Stimulated activated CD8-positive, alpha-beta memory T cell treated with anti-CD3 and anti-CD28 coated beads, Interleukin-7, amount 100 ng/mL, for 4 hours (primary cell): Measurements from ENCODE around the gene IQCE.
"Not testable (repeated sequence)": the region's sequence is repeated elsewhere in the genome, so short reads cannot be mapped to it uniquely, and the experiment has no call there.

Experiments
- DNase-seq, 2 donors: peaks; one replicate each; pipeline ENCODE4 v3.0.0-alpha.2; 2020; ENCODE audit warnings: low read depth in 2 of 2

Gene IQCE

DNA sequence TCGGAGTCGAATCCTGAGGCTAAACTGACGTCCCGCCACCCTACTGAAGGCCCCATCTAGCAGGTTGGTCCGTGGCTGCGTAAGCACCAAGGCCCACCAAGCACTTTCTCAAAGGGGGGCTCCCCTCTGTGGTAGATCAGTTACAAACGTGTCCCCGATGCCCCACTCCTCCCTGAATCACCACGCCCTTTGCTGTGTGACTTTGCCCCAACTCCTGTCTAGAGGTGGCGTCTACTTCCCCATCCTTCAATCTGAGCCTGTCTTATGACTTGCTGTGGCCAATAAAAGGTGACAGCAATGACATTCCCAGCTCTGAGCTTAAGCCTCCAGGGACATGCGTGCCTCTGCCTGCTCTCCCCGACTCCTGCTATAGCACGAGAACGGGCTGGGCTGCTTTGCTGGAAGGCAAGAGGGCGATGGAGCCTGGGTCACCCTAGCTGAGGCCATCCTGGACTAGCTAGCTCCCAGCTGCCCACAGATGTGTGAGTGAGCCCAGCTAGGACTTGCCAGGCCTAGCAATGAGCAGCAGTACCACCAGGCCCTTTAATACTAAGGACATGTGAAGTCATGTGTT, 26.5 kb upstream of the IQCE start:
- DNase-seq = not testable (repeated sequence)

DNA sequence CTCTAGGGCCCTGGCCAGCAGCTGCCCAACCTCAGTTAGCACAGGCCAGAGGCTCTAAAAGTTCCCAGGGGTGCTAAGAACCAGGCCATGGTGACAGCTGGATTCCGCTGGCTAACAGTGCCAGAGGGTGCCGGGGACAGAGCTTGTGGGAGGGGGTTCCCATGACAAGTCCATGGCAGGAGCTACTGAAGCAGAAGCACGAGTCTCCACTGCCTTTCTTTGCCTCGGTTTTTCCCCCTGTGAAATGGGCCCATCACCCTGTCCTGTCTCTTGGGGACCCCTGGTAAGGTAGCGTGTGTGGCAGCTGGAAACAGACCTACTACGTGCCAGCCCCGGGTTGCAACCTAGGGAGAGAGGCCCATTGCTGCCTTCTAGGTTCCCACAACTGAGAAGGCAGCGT, 26.0 kb upstream of the IQCE start:
- not testable (repeated sequence) for DNase-seq

DNA sequence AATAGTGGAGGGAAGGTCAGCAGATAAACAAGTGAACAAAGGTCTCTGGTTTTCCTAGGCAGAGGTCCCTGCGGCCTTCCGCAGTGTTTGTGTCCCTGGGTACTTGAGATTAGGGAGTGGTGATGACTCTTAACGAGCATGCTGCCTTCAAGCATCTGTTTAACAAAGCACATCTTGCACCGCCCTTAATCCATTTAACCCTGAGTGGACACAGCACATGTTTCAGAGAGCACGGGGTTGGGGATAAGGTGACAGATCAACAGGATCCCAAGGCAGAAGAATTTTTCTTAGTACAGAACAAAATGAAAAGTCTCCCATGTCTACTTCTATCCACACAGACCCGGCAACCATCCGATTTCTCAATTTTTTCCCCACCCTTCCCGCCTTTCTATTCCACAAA, 25.2 kb upstream of the IQCE start:
- DNase-seq = not testable (repeated sequence)

DNA sequence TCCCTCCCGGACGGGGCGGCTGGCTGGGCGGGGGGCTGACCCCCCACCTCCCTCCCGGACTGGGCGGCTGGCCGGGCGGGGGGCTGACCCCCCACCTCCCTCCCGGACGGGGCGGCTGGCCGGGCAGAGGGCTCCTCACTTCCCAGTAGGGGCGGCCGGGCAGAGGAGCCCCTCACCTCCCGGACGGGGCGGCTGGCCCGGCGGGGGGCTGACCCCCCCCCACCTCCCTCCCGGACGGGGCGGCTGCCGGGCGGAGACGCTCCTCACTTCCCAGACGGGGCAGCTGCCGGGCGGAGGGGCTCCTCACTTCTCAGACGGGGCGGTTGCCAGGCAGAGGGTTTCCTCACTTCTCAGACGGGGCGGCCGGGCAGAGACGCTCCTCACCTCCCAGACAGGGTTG, 24.6 kb upstream of the IQCE start:
- DNase-seq = not testable (repeated sequence)

DNA sequence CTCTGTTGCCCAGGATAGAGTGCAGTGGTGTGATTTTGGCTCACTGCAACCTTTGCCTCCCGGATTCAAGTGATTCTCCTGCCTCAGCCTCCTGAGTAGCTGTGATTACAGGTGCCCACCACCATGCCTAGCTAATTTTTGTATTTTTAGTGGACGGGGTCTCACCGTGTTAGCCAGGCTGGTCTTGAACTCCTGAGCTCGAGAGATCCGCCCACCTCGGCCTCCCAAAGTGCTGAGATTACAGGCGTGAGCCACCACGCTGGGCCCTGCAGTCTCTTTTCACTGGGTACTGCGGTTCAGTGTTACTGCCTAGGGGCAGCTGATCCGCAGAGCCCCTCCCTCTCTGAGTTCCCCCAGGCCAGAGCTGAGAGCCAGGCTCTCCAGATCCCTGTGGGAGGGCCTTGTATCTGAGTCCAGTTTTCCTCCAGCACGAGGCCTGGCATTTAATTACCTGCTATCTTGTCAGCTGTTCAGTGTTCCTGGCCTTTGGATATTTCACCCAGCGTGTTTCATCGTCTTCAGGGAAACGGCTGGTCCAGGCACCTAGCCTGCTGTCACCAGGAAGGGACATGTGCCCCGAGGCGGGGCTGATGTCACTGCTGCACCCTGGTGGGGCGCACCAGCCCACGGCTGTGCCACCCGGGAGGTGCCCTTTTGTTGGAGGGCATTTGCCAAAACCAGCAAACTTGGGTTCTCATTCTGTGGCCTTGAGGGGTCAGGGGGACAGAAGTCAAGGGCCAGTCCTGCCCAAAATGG, 22.7 kb upstream of the IQCE start:
- DNase-seq = not testable (repeated sequence)

DNA sequence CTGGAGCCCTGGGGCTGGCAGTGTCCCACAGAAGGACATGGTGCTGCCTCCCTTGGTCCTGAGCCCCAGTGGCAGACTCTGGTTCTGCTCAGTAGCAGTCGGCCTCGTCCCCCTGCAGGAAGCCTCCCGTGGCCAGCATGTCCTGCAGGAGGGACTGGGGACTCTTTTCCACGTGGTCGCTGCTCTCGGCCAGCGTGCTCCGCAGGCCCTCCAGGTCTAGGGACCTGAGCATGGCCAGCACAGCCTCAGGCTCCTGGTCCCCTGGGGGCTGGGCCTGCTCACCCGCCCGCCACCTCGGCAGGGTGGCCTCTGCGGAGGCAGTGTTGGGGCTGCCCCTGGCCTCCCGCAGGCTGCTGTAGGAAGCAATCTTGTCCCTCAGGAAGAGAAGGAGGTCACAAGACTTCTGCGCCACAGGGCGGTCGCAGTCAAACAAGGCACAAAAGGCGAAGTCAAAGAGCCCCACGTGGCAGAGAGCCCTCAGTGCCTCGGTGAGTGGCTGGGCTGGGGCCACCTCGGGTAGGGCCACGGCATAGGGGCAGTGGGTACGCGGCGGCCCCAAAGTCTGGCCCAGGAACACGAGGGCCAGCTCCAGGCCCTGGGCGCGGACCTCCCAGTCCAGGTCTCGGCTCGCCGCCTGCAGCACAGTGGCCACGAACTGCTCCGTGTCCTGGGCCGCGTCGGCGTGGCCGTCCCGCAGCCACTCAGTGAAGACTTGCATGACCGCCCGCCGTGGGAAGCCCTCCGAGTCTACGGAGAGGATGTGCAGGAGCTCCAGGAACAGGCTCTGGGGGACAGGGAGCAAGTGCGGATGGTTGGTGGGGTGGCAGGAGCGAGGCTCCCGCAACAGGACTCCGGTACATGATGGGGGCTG, 20.6 kb upstream of the IQCE start:
- no peak for DNase-seq

DNA sequence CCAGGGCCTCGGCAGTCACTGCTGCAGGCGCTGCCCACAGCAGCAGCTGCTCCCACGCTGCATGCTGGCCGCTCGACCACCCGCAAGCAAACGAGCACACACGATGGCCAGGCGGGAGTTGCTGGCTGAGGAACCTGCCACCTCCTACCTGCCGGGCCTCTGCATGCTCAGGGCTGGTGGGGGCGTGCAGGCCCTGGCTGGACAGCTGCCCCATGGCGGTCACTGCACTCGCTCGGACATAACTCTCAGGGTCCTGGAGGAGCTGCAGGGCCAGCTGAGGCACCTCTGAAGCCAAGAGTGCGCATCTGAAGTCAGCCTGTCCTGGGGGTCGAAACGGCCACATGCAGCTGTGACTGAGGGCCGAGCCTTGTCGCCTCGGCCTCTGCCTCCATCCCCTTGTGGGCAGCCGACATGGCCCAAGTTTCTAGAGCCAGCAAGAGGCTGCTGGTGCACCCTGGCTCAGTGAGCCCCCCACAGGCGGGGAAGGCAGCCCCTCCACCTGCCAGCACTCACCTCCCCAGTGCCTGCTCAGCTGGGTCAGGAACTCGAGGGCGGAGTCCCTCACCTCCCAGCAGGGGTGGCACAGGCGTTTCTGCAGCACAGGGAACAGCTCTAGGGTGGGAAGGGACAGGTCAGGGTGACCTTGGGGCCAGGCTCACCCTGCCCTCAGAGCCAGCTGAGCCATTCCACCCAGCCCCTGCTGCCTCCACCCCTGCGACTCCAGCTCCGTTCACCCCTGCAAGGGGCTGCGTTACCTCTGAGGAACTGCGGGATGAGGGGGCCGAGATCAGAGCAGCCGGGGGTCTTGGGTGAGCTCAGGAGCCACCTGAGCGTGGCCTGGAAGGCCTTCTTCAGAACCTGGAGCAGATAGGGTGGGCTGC, 19.5 kb upstream of the IQCE start:
- no peak for DNase-seq

DNA sequence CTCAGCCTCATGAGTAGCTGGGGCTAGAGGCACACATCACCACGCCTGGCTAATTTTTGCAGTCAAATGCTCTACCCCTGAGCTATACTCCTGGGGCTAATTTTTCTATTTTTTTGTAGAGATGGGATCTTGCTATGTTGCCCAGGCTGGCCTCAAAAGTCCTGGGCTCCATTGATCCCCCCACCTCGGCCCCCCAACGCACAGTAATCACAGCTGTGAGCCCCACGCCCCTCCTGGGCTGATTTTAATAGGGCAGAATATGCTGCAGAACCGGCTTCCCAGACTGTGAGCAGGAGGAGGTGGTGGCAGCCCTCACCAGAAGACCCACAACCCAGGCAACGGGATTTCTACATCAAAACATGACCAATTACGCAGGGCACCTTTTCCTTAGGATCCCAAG, 18.6 kb upstream of the IQCE start:
- no peak for DNase-seq

DNA sequence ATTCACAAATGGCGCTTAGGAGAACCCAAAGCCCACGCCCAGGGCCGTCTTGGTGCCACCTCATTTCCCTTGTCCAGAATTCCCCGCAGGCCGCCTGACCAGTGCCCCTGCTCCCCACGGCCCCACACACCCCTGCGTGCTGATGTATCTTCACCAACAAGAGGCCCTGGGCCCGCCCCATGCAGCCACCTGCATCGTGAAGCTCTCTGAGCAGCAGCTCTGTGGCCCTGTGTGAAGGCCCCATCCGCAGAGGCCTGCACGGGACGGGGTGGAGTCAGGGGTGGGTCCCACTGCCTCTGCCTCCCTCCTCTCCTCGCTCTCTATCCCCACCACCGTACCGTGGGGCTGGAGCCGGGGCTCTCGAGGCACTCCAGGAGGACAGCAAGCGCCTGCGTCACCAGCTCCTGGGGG, 18.1 kb upstream of the IQCE start:
- DNase-seq = no peak

DNA sequence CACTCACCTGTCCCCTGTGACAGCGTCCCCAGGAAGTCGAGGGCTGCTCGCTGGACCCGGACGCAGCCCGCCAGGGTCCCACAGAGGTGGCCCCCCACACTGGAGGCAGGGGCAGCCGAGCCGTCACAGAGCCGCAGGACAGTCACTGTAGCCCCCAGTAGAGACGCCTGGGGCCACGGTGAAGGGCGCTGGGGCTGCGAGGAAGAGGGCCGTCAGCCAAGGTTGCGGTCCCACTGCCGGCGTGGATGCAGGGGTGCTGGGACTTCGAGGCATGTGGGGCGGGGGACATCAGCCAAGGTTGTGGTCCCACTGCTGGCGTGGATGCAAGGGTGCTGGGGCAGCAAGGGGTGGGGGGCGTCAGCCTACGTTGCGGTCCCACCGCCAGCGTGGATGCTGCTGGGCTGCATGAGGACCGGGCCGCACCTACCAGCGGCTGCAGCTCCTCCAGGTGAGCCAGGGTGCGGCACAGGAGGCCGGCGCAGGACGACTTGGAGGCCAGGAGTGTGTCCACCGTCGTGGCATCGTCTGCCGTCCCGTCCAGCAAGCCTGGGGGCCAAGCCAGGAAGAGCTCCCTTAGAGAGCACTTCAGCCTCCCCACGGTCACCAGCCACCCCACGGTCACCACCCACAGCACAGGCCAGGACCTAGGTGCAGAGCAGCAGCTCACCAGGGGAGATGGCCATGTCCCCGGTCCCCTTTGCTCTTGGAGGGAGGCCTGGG, 17.3 kb upstream of the IQCE start:
- DNase-seq = no peak

DNA sequence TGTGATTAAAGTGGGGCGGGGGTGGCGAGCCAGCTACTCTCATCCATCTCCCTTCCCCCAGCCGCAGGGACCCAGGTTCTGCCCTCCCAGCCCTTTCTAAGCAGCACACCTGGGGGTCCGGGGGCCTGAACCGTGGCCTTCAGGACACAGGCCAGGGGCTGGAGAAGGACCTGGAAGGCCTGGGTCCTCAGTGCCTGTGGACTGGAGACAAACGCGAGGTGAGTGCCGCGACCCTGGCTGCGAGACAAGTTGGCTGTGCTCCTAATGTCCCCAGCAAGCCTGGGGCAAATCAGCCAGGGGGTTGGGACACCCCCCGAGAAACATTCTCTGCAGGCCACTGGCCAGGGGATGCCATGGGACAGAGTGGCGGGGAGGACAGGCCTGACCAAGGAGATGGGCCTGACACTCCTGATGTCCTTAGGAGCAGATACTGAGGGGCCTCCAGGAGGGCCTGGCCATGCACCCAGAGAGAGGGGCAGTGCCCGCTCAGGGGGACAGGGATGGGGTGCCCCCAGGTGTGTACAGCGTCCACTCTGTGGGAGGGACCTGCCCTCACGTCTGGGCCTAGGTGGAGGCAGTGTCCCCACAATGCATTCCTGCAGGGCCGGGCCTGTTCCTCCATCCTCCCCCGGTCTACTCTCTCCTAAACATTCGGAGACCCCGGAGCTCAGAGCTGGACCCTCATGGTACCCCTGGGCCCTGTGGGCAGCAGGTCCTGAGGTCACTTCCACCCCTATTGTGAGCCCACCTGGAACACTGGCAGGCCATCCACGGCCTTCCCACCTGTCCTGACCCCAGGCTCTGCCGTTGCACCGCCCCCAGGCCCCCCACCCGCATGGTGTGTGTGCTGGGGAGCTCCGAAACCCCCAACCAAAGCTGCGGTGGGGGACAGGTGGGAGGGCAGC, 16.5 kb upstream of the IQCE start:
- DNase-seq = no peak

DNA sequence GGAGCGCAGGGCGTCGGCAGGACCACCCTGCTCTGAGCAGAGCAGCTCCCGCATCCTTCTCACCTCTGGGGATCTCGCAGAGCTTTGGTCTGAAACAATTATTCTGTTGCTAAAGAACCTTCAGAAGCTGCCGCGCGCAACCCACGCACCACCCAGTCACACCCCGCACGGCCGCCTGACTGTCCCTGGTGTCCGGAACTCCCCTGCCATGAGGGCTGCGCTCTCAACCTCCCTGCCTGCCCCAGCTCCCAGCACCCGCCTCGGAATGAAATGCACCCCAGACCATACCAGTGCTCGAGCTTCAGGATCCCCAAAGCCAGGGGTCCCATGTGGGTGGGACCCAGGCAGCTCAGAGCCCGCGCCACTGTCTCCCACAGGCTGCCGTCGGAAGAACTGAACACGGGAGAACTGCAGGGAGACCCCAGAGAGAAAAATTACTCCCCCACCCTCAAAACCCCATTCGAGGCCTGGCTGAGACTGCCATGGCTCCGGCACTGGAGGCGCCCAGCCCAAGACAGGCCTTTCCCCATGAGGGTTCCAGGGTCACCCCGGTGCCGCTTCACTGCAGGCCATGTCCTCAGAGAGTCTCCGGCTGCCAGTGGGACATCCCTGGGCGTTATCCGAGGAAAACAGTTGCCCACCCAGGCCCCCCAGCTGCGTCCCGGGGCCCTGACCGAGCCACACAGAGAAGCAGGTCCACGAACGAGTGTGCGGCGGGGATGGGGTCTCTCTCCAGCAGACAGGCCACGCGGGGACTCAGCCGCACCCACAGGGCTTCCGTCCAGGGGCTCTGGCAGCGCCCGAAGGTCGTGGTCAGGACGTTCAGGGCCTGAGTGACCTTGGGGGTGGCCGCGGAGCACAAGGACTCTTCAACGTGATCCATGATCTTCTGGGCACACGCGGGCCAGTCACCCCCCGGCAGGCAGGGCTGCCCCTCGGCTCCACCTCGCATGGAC, 15.6 kb upstream of the IQCE start:
- no peak for DNase-seq

DNA sequence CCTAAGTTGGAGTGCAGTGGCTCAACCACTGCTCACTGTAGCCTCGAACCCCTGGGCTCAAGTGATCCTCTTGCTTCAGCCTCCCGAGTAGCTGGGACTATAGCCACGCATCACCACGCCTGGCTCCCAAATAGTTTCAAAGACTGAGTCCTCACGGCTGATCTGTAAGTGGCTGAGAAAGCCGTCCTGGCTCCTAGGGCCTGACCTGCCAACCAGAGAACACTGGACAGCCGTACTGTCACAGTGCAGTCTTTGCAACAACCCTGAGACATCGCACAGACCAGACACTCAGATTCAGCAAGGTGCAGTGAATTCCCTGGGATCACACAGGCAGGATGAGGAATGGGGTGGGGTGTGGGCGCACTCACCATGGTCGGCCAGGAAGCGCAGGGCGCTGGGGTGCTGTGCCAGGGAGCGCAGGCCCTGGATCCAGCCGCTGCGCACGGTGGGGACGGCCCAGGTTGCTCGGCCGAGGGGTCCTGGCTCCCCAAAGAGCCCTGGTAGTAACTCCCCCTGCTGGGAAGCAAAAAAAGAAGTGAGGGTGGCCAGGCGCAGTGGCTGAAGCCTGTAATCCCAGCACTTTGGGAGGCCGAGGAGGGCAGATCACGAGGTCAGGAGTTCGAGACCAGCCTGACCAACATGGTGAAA, 14.1 kb upstream of the IQCE start:
- no peak for DNase-seq

DNA sequence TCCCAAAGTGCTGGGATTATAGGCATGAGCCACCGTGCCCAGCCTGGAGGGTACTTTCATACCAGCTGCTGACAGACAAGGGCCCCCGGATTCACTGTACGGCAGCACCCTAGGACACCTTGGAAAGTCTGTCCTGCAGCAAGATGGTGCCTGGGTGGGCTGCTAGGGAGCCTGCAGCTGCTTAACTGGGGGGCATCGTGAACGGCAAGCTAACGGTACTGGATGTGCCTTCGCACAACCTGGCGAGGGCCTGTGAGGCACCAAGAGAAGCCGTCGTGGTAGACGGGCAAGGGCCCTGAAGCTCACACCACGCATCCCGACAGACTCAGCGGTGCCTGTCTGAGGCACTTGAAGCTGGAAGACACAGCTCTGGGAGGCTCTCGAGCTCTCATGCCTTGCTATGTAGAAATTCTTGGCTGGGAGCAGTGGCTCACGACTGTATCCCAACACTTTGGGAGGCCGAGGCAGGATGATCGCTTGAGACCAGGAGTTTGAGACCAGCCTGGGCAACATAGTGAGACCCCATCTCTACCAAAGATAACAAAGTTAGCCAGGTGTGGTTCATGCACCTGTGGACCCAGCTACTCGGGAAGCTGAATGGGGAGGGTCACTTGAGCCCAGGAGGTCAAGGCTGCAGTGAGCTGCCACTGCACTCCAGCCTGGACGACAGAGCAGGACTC, 12.9 kb upstream of the IQCE start:
- DNase-seq = no peak

DNA sequence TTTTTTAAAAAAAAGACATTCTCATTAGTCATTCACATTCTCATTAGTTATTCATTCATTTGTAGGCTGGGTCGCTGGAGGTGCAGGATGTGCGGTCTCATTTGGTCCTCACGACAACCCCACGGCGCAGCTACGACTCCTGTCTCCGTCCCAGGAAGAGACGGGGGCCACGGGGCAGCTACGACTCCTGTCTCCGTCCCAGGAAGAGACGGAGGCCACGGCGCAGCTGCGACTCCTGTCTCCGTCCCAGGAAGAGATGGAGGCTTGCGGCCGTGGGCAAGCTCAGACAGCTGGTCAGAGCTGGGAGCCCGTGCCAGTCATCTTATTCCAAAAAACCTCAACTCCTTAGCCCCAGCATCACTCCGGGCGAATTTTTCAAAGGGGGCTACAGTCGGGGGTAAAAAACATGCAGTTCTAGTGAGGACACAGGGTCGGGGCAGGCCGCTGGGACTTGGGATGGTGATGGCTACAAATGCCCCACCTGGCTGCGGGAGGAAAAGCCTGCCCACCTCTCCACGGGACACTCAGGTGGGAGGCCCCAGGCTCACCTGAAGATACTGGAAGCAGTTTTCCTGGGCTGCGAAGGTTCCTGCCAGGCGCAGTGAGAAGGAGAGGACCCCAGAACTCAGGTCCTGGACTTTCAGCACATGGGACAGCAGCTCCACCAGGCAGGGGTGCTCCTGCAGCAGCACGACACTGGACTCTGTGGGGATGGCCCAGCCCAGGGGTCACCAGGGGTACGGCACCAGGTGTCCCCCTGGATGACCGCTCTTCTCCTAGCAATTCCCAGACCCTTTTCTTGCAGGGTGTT, 11.8 kb upstream of the IQCE start:
- no peak for DNase-seq

DNA sequence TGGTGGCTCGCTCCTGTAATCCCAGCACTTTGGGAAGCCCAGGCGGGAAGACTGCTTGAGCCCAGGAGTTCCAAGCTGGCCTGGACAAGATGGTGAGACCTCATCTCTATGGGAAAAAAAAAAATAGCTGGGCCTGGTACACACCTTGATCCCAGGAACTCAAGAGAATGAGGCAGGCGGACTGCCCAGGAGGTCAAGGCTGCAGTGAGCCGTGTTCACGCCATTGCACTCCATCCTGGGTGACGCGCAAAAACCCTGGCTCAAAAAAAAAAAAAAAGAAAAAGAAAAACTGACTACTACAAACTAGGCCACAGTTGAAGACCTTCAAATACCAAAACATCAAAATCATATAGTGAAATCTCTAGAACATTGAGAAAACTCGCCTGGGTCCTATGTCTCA, 7.4 kb upstream of the IQCE start:
- DNase-seq = no peak

DNA sequence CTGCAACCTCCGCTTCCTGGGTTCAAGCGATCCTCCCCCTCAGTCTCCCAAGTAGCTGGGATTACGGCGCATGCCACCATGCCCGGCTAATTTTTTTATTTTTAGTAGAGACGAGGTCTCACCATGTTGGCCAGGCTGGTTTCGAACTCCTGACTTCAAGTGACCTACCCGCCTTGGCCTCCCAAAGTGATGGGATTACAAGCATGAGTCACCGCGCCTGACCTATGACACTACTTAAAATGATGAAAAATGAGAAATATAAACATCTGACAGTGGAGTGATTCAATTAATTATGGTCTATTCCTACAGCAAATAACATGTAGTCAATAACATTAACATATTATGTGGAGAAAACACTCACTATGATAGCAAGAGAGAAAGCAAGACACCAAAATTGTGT, 5.7 kb upstream of the IQCE start:
- no peak for DNase-seq
